SIG-M5 treated with dmso at 0.1 percent for 504 hours (cell line): ENCODE results near the gene SLC24A3.
"Not testable (repeated sequence)": the region's sequence is repeated elsewhere in the genome, so short reads cannot be mapped to it uniquely, and the experiment has no call there.

Experiments
- DNase-seq: peaks from one replicate; lab custom pipeline; 2025; ENCODE audit not compliant: unreplicated experiment; lab: John Stamatoyannopoulos, UW

SLC24A3 gene

DNA sequence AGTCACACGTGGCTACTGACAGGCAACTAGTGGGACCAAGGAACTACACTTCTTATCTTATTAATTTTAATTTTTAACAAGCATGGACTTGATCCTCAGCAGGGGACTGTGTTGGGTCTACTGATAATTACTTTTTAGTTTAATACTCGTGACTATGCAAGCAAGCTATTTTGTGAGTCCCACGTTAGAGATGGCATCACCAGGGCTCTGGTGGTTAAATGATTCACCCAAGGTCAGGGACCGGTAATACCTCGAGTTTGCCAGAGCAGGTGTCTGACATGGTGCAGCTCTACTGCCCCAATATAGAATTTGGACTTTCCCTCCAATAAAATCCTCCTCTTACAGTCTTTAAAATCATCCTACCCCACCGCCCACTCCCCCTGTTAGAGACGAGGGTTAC lies 447.0 kb downstream of the SLC24A3 start:
- DNase-seq = no peak

DNA sequence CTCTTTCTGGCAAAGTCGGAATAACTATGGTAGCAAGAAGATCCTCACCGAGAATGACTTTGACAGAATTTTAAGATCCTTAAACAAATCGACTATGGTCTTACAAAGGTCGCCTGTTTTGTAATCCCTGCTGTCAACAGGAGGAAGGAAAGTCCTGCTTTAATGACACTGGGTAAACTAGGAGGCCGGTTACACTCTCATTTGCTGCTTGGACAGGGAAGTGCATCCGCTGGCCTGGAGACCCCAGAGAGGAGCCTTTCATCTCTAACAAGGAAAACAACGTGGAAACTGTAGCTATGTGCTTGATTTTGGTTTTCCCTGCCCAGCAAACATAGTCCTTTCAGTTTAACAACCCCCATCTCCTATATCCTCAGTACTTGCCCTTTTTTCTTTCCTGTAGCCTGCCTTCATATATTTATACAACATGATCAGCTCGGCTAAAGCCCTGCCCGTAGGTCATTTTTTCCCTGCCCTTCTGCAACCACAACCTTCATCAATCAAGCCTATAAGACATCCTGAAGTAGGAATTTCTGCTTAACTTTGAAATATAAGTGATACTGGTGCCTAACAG lies 448.5 kb downstream of the SLC24A3 start:
- DNase-seq = no peak

DNA sequence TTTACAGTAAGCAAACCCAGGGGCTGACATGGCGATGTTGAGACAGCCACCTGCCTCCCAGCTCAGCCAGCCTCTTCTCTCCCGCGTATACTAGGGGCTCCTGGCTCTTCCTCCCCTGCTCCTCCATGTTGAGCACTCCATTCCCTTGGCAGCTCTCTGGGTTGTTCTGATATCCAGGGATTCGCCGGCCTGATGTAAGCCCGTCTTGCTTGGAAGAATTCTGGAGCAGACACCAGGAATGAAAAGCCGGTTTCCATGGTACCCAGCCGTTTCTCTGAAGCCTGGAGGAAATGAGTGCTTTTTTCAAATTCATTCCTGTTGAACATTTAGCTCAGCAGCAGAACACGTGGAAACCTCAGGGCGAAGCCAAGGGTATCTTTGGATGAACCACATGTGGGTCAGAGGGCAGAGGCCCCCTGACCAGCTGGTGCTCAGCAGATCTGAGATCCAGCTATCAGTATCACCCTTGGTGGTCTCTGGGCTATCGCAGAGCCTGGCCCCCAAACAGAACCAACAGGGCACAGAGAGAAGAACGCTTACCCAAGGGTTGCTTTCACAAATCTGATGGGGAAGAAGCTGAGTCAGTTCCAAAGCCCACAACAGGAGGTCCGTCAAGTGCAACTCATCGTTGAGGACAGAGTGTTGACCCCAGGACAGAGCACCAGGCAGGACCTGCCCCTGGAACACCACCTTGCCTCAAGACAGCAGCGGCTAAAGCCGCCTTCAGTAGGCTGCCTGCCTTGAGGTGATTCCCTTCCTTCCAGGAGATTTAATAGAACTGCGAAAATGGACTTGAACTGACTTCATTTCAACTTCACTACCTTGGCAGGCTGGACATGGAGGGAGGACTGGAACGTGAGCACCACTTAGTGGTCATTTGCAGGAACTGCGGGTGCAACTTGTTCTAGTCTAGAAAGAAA lies 449.5 kb downstream of the SLC24A3 start:
- DNase-seq = peak; percentile 78

DNA sequence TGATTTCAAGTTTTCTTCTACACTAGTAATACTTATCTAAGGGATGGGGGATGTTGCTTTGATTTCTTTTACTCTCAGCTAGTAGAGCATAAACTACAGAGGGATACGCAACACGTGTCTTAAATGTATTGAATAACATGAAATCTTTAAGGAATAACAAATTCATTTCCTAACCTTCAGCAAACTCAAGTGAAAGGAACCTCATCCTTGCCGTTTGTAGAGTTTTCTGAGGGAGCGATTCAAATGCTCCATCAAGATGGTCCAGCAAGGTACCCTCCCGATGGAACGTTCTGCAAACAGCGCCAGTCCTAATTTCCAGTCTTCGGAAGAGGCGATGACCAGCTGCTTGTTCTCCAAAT lies 450.2 kb downstream of the SLC24A3 start:
- DNase-seq = no peak

DNA sequence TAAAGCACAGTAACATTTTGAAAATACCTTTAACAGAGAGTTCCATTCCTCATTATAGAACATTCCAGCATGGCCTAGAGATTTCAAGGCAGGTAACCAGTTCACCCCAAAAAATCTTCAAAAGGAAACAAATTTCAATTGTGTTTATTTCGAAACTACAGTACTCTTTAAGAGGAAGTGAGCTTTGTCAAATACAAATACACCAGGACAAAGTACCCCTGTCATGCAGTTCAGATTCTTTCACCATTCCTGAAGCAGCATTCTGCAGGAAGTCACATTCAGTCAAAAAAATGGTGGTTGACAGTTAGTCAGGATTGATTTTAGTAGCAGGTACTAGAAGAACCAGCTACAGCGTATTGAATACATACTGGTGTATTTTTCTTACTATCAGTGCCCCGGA lies 456.0 kb downstream of the SLC24A3 start:
- DNase-seq = peak; percentile 28

DNA sequence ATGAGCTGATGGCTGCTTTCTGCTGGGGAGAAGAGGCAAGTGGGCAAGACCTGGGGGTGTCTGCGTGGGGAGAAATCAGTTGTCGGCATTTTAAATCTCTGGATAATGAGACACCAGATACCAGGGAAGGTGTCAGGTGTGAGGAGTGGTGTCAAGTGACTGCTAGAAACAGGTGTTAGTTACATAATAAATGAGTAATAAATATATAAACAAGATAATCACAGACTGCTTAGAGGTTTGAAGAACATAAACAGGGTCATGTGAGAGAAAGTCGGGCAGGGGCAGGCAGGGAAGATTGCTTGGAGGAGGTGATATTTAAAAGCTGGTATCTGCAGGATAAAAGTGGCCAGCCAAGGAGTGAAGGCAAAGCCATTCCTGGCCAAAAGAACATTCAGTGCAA lies 458.4 kb downstream of the SLC24A3 start:
- no peak for DNase-seq

DNA sequence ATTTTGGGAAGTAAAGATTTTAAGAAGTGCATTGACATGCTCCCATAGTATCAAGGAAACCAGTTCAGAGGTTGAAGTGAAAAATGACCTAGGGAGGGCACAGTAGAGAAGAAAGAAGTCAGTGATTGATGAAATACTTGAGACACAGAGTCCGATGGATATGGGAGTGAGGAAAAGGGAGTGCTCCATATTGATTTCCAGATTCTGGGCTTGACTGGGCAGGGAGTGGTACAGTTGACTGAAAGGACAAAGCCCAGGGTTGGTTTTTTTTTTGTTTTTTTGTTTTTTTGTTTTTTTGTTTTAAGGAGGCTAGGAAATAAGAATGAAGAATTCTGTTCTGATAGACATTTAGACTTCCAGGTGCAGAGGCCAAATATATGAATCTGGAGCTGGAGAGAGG lies 458.9 kb downstream of the SLC24A3 start:
- DNase-seq = no peak

DNA sequence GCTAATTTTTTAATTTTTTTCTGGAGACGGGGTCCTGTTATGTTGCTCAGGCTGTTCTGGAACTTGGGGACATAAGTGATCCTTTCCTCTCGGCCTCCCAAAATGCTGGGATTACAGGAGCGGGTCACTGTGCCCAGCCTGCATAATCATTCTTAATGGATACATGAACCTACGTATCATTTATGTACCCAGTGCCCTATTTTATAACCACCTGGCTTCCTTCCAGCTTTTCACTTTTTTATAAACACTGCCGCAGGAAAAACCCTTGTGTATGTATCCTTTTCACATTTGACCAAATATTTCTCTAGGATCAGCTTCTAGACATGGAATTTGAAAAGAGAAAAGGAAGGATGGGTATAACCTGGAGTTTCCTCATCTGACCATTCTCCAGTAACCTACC lies 460.1 kb downstream of the SLC24A3 start:
- DNase-seq = no peak

DNA sequence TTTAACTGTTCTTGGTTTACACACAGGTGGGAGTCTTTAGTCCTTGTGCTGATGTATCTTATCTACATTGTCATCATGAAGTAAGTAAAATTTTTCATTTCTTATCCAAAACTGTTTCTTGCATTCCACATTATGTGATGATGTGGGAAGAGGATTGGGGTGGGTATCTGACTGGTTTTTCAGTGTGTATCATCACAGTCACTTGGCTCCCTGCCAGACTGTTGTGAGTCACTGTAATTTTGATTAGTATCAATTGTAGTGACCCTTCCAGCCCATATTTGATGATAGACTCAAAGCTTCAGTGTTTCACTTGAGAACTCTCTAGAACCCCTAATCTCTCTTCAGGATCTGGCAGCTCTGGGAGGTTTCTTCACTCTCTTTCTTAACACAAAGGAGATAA lies 461.1 kb downstream of the SLC24A3 start:
- DNase-seq = no peak

DNA sequence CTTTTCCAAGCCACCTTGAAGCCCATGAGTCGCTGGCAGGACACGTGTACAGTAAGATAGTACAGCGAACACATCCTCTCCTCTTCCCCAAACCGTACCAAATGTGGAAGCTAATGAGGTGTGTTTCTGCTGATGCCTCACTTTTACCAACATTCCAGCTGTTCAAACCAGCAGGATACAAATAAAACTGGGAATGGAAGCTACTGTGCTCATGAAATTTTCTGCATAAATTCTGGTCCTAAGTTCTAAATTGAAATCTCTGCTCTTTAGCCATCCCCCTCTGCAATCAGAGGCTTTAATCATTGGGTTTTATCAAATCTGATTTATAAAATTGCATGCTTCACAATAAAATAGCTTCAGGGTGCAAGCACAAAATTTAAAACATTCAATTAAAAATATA lies 463.8 kb downstream of the SLC24A3 start:
- no peak for DNase-seq

DNA sequence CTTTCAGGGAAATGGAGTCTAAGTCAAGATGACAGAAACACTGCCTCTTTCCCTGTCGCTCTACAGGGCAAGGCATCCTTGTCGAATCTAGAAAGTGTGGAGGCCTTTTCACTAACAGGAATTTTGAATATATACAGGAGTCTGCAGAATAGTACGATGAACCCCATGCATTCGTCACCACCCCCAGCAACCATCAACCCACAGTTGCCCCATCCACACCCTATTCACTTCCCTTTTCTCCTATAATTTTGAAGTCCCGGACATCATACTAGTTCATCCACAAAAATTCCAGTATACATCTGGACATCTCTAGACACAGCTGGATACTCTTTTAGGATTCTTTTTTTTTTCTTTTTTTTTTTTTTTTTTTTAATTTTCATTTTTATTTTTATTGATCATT lies 464.9 kb downstream of the SLC24A3 start:
- DNase-seq = peak; percentile 3

DNA sequence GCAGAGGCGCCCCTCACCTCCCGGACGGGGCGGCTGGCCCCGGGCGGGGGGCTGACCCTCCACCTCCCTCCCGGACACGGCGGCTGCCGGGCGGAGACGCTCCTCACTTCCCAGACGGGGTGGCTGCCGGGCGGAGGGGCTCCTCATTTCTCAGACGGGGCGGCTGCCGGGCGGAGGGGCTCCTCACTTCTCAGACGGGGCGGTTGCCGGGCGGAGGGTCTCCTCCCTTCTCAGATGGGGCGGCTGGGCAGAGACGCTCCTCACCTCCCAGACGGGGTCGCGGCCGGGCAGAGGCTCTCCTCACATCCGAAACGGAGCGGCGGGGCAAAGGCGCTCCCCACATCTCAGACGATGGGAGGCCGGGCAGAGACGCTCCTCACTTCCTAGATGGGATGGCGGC lies 466.1 kb downstream of the SLC24A3 start:
- not testable (repeated sequence) for DNase-seq

DNA sequence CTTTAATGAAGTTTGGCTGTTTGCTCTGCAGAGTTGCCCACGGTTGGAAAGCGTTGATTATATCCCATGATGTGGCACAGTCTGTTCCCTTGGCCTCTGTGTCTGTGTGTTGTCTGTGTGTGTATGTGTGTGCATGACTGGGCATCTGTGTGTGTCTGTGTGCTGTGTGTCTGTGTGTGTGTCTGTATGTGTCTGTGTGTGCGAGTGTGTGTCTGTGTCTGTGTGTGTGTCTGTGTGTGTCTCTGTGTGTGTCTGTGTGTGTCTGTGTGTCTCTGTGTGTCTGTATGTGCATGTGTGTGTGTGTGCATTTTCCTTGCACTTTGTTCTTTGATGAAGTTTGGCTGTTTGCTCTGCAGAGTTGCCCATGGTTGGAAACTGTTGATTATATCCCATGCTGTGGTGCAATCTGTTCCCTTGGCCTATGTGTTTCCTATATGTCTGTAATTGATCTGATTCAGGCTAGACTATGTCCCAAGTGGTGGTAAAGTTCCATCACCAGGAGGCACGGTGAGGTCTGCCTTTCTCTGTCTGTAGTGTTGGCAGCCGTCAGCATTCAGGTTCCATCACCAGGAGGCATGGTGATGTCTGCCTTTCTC lies 467.6 kb downstream of the SLC24A3 start:
- DNase-seq = no peak

DNA sequence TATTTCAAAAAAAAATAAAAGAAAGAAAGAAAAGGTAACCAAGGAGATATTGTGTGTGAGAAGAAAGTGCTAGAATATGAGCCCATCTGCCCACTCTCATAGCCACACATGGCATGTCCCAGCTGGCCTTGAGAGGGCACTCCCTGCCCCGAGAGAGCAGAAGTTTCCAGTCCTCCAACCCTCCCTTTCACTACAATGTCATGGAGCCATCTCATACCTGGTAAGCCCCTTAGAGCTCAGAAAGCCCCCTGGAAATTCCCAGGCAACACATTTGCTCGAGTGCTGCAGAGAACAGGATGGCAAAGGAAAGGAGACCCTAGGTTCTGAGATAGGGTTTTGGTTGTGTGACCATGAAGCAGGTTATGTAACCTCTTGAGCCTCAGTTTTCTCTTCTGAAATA lies 469.8 kb downstream of the SLC24A3 start:
- no peak for DNase-seq

DNA sequence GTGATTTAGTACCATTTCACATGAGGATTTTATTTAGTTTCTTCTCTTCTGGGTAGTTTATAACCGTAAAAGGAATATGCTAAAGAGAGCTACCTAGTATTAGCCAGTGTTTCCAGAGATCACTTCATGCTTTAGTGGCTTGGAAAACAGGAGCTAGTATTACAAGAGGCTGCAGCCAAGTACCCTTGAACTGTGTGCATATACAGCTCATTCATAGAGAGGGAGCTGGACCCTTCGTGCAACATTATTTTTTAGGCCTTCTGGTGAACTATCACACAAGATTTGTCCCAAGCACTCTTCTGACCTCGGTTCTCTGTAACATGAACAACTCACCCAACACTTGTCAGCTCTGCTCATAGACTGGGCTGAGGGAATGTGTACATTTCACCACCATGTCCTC lies 470.7 kb downstream of the SLC24A3 start:
- no peak for DNase-seq

DNA sequence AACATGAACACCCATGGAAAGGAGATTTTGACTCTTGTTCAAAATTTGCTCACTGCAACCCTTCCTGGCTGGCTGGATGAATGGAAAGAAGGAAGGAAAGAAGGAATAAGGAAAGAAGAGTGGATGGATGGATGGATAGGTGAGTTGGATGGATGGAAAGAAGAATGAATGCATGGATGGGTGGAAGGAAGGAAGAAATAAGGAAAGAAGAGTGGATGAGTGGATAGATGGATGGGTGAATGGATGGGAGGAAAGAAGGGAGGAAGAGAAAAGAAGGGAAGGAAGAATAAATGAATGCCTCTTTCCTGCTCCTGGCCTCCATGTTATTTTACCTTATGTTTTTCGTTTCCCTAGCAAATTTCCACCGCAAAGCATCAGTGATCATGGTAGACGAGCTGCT lies 471.4 kb downstream of the SLC24A3 start:
- no peak for DNase-seq

DNA sequence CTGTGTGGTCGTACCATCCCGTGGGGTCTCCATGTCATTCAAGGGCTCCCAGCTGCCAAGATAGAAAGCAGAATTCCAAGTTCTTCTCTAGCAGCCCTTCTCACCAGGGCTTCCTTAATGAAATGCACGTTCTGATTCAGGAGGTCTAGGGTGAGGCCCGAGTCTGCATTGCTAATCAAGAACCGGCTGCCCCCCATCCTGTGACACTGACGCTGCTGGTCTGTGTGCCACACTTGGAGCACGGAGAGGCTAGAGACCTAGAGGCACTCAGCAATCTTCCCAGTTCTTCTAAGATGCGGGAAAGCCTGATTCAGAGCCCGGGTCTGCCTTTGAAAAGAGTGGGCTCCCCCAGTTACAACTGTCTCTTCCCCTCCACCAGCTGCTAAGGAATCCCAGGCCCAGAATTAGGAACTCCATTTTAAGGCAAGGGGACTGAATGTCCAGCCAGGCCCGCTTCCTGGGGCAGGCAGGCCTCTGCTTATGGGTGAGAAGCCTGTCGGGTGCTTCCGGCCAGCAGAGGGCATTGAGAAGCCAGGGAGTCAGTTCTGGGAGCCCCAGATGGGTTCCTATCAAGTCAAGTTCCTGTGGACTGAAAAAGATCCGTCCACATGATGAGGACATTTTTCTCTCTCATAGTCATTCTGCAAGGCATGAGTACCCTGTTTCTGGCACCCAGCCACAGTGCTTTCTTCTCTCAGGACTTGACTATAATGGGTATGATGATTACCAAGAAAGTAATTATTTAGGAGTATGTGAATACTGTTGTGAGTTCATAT lies 475.8 kb downstream of the SLC24A3 start:
- peak; percentile 63 for DNase-seq

DNA sequence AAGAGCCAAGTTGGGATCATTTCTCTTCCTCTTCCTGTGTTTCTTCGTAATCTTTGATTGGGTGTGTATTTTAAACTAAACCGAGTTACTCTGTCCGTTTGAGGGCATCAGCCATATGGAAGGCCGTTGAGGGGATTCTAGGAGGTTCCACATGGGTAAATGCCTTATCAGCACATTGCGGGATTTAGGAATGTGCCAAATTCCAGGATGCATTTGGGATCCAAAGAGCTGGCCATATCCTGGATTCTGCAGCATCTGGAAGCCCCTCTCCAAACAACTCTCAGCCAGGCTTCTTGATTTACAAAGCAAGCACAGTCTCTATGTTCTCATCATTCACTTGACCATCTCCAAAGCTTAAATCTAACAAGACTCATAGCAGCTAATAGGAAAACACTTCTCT lies 478.0 kb downstream of the SLC24A3 start:
- DNase-seq = no peak

DNA sequence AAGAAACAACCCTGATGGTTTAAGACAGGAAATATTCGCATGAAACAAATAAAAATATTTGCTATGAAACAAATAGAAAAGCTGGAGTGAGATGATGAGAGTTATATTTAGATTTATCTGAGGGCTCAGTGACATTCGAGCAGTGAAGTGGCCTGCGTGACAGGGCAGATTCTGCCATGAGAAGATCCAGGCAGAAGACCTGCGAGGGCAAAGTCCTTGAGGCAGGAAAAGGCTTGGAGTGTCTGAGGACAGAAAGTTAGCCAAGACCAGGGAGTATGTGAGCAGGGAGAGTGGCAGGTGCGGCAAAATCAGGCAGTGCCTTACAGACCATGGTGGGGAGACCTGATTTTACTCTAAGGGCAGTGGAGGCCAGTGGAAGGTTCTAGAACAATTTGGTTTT lies 478.7 kb downstream of the SLC24A3 start:
- DNase-seq = no peak

DNA sequence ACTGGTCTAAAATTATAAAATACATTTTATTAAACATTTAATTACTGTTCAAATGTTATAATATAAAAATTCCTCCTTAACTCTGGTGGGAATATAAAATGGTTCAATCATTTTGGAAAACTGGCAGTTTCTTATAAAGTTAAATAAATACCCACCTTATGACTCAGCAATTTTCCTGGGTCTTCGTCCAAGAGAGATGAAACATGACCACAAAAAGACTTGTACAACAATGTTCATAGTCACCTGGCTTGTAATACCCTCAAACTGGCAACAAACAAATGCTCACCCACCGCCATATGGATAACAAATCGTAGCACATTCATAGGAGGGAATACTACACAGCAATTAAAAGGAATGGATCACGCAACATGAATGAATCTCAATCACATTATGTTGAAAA lies 479.7 kb downstream of the SLC24A3 start:
- no peak for DNase-seq

DNA sequence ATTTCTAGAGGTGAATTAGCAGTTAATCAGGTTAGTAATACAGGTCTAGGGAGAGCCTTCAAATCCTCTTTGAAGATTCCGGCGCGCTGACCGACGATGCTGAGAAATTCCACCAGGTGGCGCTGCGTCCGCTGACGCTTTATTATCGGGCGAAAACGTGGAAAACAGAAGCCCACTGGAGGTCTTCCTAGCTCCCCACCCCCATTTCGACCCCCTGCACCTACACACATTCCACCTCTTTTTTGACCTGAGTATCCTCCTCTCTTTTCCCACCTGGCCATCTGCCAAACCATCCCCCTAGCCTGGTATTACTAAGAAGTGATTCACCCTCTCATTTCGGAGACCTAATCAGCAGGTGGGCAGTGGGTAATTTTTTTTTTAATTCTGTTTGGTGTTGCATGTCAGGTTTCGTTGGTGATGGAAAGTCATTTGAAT lies 480.3 kb downstream of the SLC24A3 start:
- peak; percentile 38 for DNase-seq

DNA sequence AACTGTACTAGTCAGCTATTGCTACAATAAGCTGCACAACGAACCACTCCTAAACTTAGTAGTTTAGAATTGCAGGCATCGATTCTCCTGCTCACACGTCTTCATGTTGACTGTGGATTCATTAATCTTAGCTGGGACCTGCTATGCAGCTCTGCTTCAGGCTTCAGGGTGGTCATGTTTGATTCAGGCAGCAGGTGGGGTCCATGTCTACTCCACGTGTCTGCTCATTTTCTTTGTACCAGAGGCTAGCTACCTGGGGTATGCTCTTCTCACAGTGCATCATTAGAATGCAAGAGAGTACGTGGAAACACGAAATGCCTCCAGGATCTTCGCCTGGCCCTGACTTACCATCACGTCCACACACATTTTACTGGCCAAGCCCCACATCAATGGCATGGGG lies 481.1 kb downstream of the SLC24A3 start:
- no peak for DNase-seq
